ENCODE data around the gene CTSE. TPM values are rescaled to one million over a fixed set of nuclear protein-coding genes. Genes with fewer than 3 reads are reported as not detected.
A peak's percentile ranks its signal among the peaks of the same experiment; 100 is the strongest.

The CTSE gene
- total RNA-seq, 1 donor from 2014 or later: not detected

GRCh38 chr1:206030714-206031113 lies 7.0 kb upstream of the CTSE start:
- Mint-ChIP-seq H3K27ac (peak overlapping the region; percentile 72), H3K4me1 (peaks cover 51% of the 10 kb centered on the region), H3K4me3 (no peak overlapping the region), H3K9me3 (no peaks in the 10 kb centered on the region), H3K36me3 (ENCODE audit: low read depth) (peaks cover 10% of the 10 kb centered on the region), H3K27me3 (no peaks in the 10 kb centered on the region)
- intact Hi-C loops (cut with micrococcal nuclease): loop anchor here (1.0 to 2.0 kb wide), 6 partner anchors 9 to 112 kb away; no protein-coding TSS in a partner anchor
- TF ChIP-seq, protein P1, sequence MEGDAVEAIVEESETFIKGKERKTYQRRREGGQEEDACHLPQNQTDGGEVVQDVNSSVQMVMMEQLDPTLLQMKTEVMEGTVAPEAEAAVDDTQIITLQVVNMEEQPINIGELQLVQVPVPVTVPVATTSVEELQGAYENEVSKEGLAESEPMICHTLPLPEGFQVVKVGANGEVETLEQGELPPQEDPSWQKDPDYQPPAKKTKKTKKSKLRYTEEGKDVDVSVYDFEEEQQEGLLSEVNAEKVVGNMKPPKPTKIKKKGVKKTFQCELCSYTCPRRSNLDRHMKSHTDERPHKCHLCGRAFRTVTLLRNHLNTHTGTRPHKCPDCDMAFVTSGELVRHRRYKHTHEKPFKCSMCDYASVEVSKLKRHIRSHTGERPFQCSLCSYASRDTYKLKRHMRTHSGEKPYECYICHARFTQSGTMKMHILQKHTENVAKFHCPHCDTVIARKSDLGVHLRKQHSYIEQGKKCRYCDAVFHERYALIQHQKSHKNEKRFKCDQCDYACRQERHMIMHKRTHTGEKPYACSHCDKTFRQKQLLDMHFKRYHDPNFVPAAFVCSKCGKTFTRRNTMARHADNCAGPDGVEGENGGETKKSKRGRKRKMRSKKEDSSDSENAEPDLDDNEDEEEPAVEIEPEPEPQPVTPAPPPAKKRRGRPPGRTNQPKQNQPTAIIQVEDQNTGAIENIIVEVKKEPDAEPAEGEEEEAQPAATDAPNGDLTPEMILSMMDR (IDR thresholded peaks at IDR 0.05): peak; percentile 75
- ATAC-seq (ENCODE audit: low read depth) (peak; percentile 79), DNase-seq (peak; percentile 56)
- CTCF ChIA-PET: interaction anchor here (0.6 to 8.3 kb wide), 34 partner anchors 9 to 239 kb away, joined by 3 to 342 read pairs (median 6); partner anchors contain the start of gene AVPR1B
- POLR2A ChIA-PET: interaction anchor here (0.6 to 4.5 kb wide), 13 partner anchors 18 to 289 kb away, joined by 3 to 32 read pairs (median 4); no protein-coding TSS in a partner anchor

- Mint-ChIP-seq H3K36me3 (ENCODE audit: low read depth) (peaks cover 6% of the 10 kb centered on the region), H3K4me1 (peaks cover 47% of the 10 kb centered on the region), H3K27ac (no peak overlapping the region), H3K27me3 (no peaks in the 10 kb centered on the region), H3K4me3 (no peak overlapping the region), H3K9me3 (no peaks in the 10 kb centered on the region)
- DNase-seq (no peak), ATAC-seq (ENCODE audit: low read depth) (no peak)
- CTCF ChIA-PET: interaction anchor here (1.0 to 8.3 kb wide), 29 partner anchors 9 to 111 kb away, joined by 3 to 342 read pairs (median 7); partner anchors contain the start of gene AVPR1B
- intact Hi-C loops (cut with micrococcal nuclease): loop anchor here (1.0 to 2.0 kb wide), 6 partner anchors 9 to 111 kb away; no protein-coding TSS in a partner anchor
- POLR2A ChIA-PET: interaction anchor here (0.6 to 4.5 kb wide), 12 partner anchors 18 to 289 kb away, joined by 3 to 32 read pairs (median 5); no protein-coding TSS in a partner anchor
- TF ChIP-seq, protein P1 (IDR thresholded peaks at IDR 0.05): no peak
Measured at GRCh38 chr1:206030191-206030590, 6.5 kb upstream of the CTSE start.

DNA sequence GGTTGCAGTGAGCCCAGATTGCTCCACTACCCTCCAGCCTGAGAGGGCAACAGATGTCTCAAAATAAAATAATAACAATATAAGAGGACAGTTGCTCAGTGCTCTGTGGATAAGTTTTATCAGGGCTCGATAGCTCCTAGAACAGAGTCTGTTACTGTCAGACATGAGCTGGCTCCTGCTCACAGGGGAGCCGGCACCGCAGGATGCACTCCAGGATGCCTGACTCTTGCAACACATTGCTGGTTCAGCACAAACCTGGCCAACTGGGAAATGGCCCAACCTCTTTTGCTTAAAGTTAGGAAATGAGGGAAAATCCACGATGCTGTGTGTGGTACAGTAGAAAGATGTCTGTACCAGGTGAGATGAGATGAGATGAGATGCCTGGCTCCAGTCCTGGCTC lies 5.8 kb upstream of the CTSE start:
- TF ChIP-seq, protein P1 (IDR thresholded peaks at IDR 0.05): no peak
- intact Hi-C loops (cut with micrococcal nuclease): no loop called here
- no peak for DNase-seq
- Mint-ChIP-seq H3K9me3 (no peaks in the 10 kb centered on the region), H3K36me3 (ENCODE audit: low read depth) (peaks cover 1% of the 10 kb centered on the region), H3K27me3 (no peaks in the 10 kb centered on the region), H3K4me3 (no peak overlapping the region), H3K4me1 (peaks cover 40% of the 10 kb centered on the region), H3K27ac (no peak overlapping the region)
- POLR2A ChIA-PET: interaction anchor here (0.6 to 4.5 kb wide), 5 partner anchors 19 to 76 kb away, joined by 3 to 32 read pairs (median 13); no protein-coding TSS in a partner anchor
- CTCF ChIA-PET: interaction anchor here (1.1 to 8.3 kb wide), 17 partner anchors 8 to 88 kb away, joined by 4 to 342 read pairs (median 10); partner anchors contain the start of gene AVPR1B
- no peak for ATAC-seq (ENCODE audit: low read depth)

GRCh38 chr1:206025283-206025820 lies 1.7 kb upstream of the CTSE start:
- POLR2A ChIA-PET: interaction anchor here (2.3 kb wide), 1 partner anchor 9 kb away, joined by 10 read pairs; no protein-coding TSS in a partner anchor
- ATAC-seq (ENCODE audit: low read depth): no peak
- intact Hi-C loops (cut with micrococcal nuclease): no loop called here
- H3K27ac Mint-ChIP-seq: no peak overlapping the region
- TF ChIP-seq, protein P1 (IDR thresholded peaks at IDR 0.05): no peak
- no peaks in the 10 kb centered on the region for H3K9me3 Mint-ChIP-seq
- no peaks in the 10 kb centered on the region for H3K4me1 Mint-ChIP-seq
- CTCF ChIA-PET: no interaction called here
- no peak overlapping the region for H3K4me3 Mint-ChIP-seq
- no peaks in the 10 kb centered on the region for H3K36me3 Mint-ChIP-seq (ENCODE audit: low read depth)
- no peaks in the 10 kb centered on the region for H3K27me3 Mint-ChIP-seq
- no peak for DNase-seq

DNA sequence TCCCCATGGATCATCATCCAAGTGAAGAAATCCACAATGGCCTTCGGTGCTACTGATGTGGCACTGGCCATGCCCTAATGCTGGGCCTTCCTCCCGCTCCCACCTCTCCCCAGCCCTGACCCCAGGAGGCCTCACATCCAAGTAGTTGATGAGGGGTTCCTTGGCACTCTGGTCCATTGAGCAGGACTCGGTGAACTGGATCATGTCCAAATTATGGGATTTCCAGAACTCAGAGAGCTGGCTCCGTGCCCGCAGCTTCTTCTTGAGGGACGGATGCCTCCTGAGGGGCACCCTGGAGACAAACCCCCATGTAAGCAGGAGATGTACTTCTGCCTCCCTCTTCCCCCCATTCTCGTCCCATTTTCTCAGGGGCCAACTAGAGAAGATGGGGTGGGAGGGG lies 929 bp downstream of the CTSE start:
- DNase-seq (no peak), ATAC-seq (ENCODE audit: low read depth) (no peak)
- POLR2A ChIA-PET: no interaction called here
- Mint-ChIP-seq H3K36me3 (ENCODE audit: low read depth) (no peaks in the 10 kb centered on the region), H3K4me1 (no peaks in the 10 kb centered on the region), H3K27ac (no peak overlapping the region), H3K27me3 (no peaks in the 10 kb centered on the region), H3K4me3 (no peak overlapping the region), H3K9me3 (no peaks in the 10 kb centered on the region)
- intact Hi-C loops (cut with micrococcal nuclease): no loop called here
- TF ChIP-seq, protein P1 (IDR thresholded peaks at IDR 0.05): no peak
- CTCF ChIA-PET: interaction anchor here (0.7 kb wide), 1 partner anchor 83 kb away, joined by 4 read pairs; no protein-coding TSS in a partner anchor
